Upper lobe of right lung (tissue), 1 donor: ENCODE results near the gene EXOG. TPM values are rescaled to one million over a fixed set of nuclear protein-coding genes. Genes with fewer than 3 reads are reported as not detected.

ENCODE experiments used
- ATAC-seq: fragments of 200-7000 bp; cut with Tn5 transposase; one replicate; pipeline ENCODE4 v1.9.1; 2020; ENCODE audit warnings: mild to moderate bottlenecking, moderate library complexity
- DNase-seq: peaks from one replicate; pipeline ENCODE4 v3.0.0-alpha.2; 2020
- H3K27ac ChIP-seq: fragments of 200-600 bp; one replicate; pipeline ENCODE4 v1.8.0; 2022
- H3K27me3 ChIP-seq: fragments of 200-600 bp; one replicate; pipeline ENCODE4 v1.8.0; 2022; ENCODE audit warnings: mild to moderate bottlenecking
- H3K36me3 ChIP-seq: fragments of 200-600 bp; one replicate; pipeline ENCODE4 v1.8.0; 2022
- H3K4me1 ChIP-seq: fragments of 200-600 bp; one replicate; pipeline ENCODE4 v1.8.0; 2022
- H3K4me3 ChIP-seq: fragments of 200-600 bp; one replicate; pipeline ENCODE4 v1.8.0; 2022; ENCODE audit warnings: mild to moderate bottlenecking
- H3K9me3 ChIP-seq: fragments of 200-600 bp; one replicate; pipeline ENCODE4 v1.8.0; 2022
- CTCF ChIP-seq: fragments of 200-600 bp; IDR thresholded peaks from one replicate; pipeline ENCODE4 v1.8.0; 2022; ENCODE audit warnings: antibody characterized with exemption
- intact Hi-C: fragments of 100-400 bp; cut with DNase I; formaldehyde crosslinking; loops from one replicate; pipeline ENCODE4 v1.11.0; 2022
- total RNA-seq: library from RNA; stranded (reverse); fragmentation: NEBNext Ultra II Directional; extraction: Animal tissue kit (Norgen Biotek cat#: 25700); gene quantifications from one replicate; pipeline ENCODE4 v1.2.1, GENCODE V29; 2021
- donor health status: DM: no; HTN: yes; CAD: no; lungs with severe emphysema.

EXOG gene
- total RNA-seq, 1 donor from 2014 or later = 10.7 TPM

- no peaks in the 10 kb centered on the region for H3K4me1 ChIP-seq
- H3K9me3 ChIP-seq = no peaks in the 10 kb centered on the region
- no peak for TF ChIP-seq CTCF
- no peak overlapping the region for H3K27ac ChIP-seq
- no peak for DNase-seq
- intact Hi-C loops = no loop called here
- H3K36me3 ChIP-seq = no peaks in the 10 kb centered on the region
- H3K4me3 ChIP-seq = no peak overlapping the region
- ATAC-seq = no peak
- no peaks in the 10 kb centered on the region for H3K27me3 ChIP-seq
These were observed 46.5 kb downstream of the EXOG start for GRCh38 chr3:38542401-38543298.

- H3K4me1 ChIP-seq = no peaks in the 10 kb centered on the region
- H3K27me3 ChIP-seq = no peaks in the 10 kb centered on the region
- ATAC-seq (no peak), DNase-seq (no peak)
- no peaks in the 10 kb centered on the region for H3K9me3 ChIP-seq
- no peak overlapping the region for H3K27ac ChIP-seq
- no peak overlapping the region for H3K4me3 ChIP-seq
- no peaks in the 10 kb centered on the region for H3K36me3 ChIP-seq
- intact Hi-C loops = no loop called here
- TF ChIP-seq CTCF = no peak
These were observed 47.4 kb downstream of the EXOG start for GRCh38 chr3:38543586-38543985.

- no peaks in the 10 kb centered on the region for H3K36me3 ChIP-seq
- intact Hi-C loops = no loop called here
- no peak overlapping the region for H3K27ac ChIP-seq
- no peak for TF ChIP-seq CTCF
- no peaks in the 10 kb centered on the region for H3K27me3 ChIP-seq
- DNase-seq (no peak), ATAC-seq (no peak)
- H3K4me3 ChIP-seq = no peak overlapping the region
- no peaks in the 10 kb centered on the region for H3K4me1 ChIP-seq
- no peaks in the 10 kb centered on the region for H3K9me3 ChIP-seq
These were observed 48.8 kb downstream of the EXOG start for GRCh38 chr3:38544926-38545325.

GRCh38 chr3:38545550-38545949 lies 49.4 kb downstream of the EXOG start:
- no peaks in the 10 kb centered on the region for H3K36me3 ChIP-seq
- no peak overlapping the region for H3K27ac ChIP-seq
- intact Hi-C loops = no loop called here
- H3K27me3 ChIP-seq = no peaks in the 10 kb centered on the region
- TF ChIP-seq CTCF = no peak
- ATAC-seq (no peak), DNase-seq (no peak)
- no peak overlapping the region for H3K4me3 ChIP-seq
- no peaks in the 10 kb centered on the region for H3K4me1 ChIP-seq
- no peaks in the 10 kb centered on the region for H3K9me3 ChIP-seq

- Histone ChIP-seq H3K27ac (no peak overlapping the region), H3K4me1 (no peaks in the 10 kb centered on the region), H3K27me3 (no peaks in the 10 kb centered on the region), H3K4me3 (no peak overlapping the region), H3K36me3 (no peaks in the 10 kb centered on the region), H3K9me3 (no peaks in the 10 kb centered on the region)
- DNase-seq (no peak), ATAC-seq (no peak)
- no peak for TF ChIP-seq CTCF
- intact Hi-C loops = no loop called here
These were observed 49.8 kb downstream of the EXOG start for GRCh38 chr3:38545983-38546382.
